Gastrocnemius medialis (tissue), 4 donors: Measurements from ENCODE around the gene MAPK8IP3.

Experiments used
- POLR2A ChIP-seq, 2 donors: fragments of 450-650 bp; IDR thresholded peaks; one replicate each; pipeline ENCODE4 v1.6.1; 2017; ENCODE audit warnings: antibody characterized with exemption in 2 of 2, mild to moderate bottlenecking in 2 of 2, moderate library complexity in 2 of 2
- TF ChIP-seq, protein P1 (sequence below), 5 experiments: fragments of 450-650 bp in 3 of 5; fragments of 200-600 bp in 2 of 5; sonication (generic) in 2 of 5; IDR thresholded peaks in 4 of 5; conservative IDR thresholded peaks in 1 of 5; 1 replicate in 4 of 5; 2 replicates in 1 of 5; pipeline ENCODE4 v1.5.1; 2016 to 2019; ENCODE audit warnings: antibody characterized with exemption in 5 of 5, mild to moderate bottlenecking in 3 of 5, moderate library complexity in 3 of 5

GRCh38 chr16:1691276-1691675 lies 14.7 kb upstream of the MAPK8IP3 start:
- TF ChIP-seq, protein P1, sequence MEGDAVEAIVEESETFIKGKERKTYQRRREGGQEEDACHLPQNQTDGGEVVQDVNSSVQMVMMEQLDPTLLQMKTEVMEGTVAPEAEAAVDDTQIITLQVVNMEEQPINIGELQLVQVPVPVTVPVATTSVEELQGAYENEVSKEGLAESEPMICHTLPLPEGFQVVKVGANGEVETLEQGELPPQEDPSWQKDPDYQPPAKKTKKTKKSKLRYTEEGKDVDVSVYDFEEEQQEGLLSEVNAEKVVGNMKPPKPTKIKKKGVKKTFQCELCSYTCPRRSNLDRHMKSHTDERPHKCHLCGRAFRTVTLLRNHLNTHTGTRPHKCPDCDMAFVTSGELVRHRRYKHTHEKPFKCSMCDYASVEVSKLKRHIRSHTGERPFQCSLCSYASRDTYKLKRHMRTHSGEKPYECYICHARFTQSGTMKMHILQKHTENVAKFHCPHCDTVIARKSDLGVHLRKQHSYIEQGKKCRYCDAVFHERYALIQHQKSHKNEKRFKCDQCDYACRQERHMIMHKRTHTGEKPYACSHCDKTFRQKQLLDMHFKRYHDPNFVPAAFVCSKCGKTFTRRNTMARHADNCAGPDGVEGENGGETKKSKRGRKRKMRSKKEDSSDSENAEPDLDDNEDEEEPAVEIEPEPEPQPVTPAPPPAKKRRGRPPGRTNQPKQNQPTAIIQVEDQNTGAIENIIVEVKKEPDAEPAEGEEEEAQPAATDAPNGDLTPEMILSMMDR (IDR thresholded peaks at IDR 0.05 in 4 of 5, conservative IDR thresholded peaks at IDR 0.05 in 1 of 5), result no peak
- no peak for TF ChIP-seq POLR2A (IDR thresholded peaks at IDR 0.05)
